ENCODE measurements around the gene SCAF1.

GRCh38 chr19:49631014-49631588, 10.9 kb upstream of the SCAF1 start:
- TF ChIP-seq CTCF (IDR thresholded peaks at IDR 0.05; ENCODE audit: insufficient read depth, low read length), result no peak
- no peak for TF ChIP-seq REST (IDR thresholded peaks at IDR 0.05; ENCODE audit: insufficient replicate concordance, low read depth)
- peak; percentile 58 for TF ChIP-seq POLR2AphosphoS5 (IDR thresholded peaks at IDR 0.05; ENCODE audit: low read depth)
